ENCODE results near the gene SLC22A16. TPM values are rescaled to one million over a fixed set of nuclear protein-coding genes. Genes with fewer than 3 reads are reported as not detected.

The SLC22A16 gene
- total RNA-seq, 1 experiment from 2014 or later, result not detected

GRCh38 chr6:110517601-110518281, 41.3 kb upstream of the SLC22A16 start:
- H2AFZ ChIP-seq (ENCODE audit: low read length), result peak overlapping the region; percentile 69
- H3K9me2 ChIP-seq (replicated peaks; ENCODE audit: low read length), result no peaks in the 10 kb centered on the region
- H3K9me3 ChIP-seq (ENCODE audit: low read length), result no peaks in the 10 kb centered on the region
- no peaks in the 10 kb centered on the region for H3K79me2 ChIP-seq (ENCODE audit: low read length)
- peak; percentile 72 for ATAC-seq
- intact Hi-C loops (cut with micrococcal nuclease), result loop anchor here (1.0 kb wide), 1 partner anchor 34 kb away; no protein-coding TSS in a partner anchor
- no peaks in the 10 kb centered on the region for H3K36me3 ChIP-seq (ENCODE audit: low read depth, low read length)
- peak overlapping the region; percentile 20 for H3K27ac ChIP-seq (ENCODE audit: low read length)
- CTCF ChIA-PET, result interaction anchor here (0.7 to 1.0 kb wide), 2 partner anchors 359 to 494 kb away, joined by 5 to 7 read pairs; no protein-coding TSS in a partner anchor
- POLR2A ChIA-PET (ENCODE audit: unreplicated experiment), result no interaction called here
- no peaks in the 10 kb centered on the region for H3K27me3 ChIP-seq (ENCODE audit: low read length)
- no peak overlapping the region for H3K9ac ChIP-seq (ENCODE audit: low read length)
- TF ChIP-seq EZH2phosphoT487 (IDR thresholded peaks at IDR 0.05; ENCODE audit: borderline replicate concordance, low read length), result no peak
- no peak for TF ChIP-seq CTCF (conservative IDR thresholded peaks at IDR 0.05; ENCODE audit: low read depth, low read length)
- TF ChIP-seq EZH2 (IDR thresholded peaks at IDR 0.05; ENCODE audit: low read length, unreplicated experiment), result no peak
- H4K20me1 ChIP-seq (ENCODE audit: low read length), result no peaks in the 10 kb centered on the region
- peak; percentile 46 for DNase-seq
- peak overlapping the region; percentile 18; the same call in 1 of the 2 replicates for H3K4me3 ChIP-seq (ENCODE audit: low read length)
- peak overlapping the region; percentile 58 for H3K4me2 ChIP-seq (ENCODE audit: low read length)
- BruUV-seq (replicated peaks), result no TSS peak
- H3K4me1 ChIP-seq (ENCODE audit: insufficient read depth, low read length), result peaks cover 23% of the 10 kb centered on the region
- H3F3A ChIP-seq (ENCODE audit: low read length, unreplicated experiment), result no peaks in the 10 kb centered on the region

GRCh38 chr6:110517034-110517433, 40.6 kb upstream of the SLC22A16 start:
- intact Hi-C loops (cut with micrococcal nuclease), result loop anchor here (1.0 kb wide), 1 partner anchor 34 kb away; no protein-coding TSS in a partner anchor
- H3K9me2 ChIP-seq (replicated peaks; ENCODE audit: low read length), result no peaks in the 10 kb centered on the region
- H3F3A ChIP-seq (ENCODE audit: low read length, unreplicated experiment), result no peaks in the 10 kb centered on the region
- no peaks in the 10 kb centered on the region for H3K27me3 ChIP-seq (ENCODE audit: low read length)
- ATAC-seq (no peak), DNase-seq (peak; percentile 33)
- peaks cover 26% of the 10 kb centered on the region for H3K4me1 ChIP-seq (ENCODE audit: insufficient read depth, low read length)
- H4K20me1 ChIP-seq (ENCODE audit: low read length), result no peaks in the 10 kb centered on the region
- no peaks in the 10 kb centered on the region for H3K36me3 ChIP-seq (ENCODE audit: low read depth, low read length)
- ChIA-PET POLR2A (ENCODE audit: unreplicated experiment) (no interaction called here), CTCF (no interaction called here)
- peak overlapping the region; percentile 20; the same call in 1 of the 2 replicates for H3K27ac ChIP-seq (ENCODE audit: low read length)
- H3K4me3 ChIP-seq (ENCODE audit: low read length), result no peak overlapping the region
- H3K4me2 ChIP-seq (ENCODE audit: low read length), result peak overlapping the region; percentile 58
- no peaks in the 10 kb centered on the region for H3K9me3 ChIP-seq (ENCODE audit: low read length)
- no peak for TF ChIP-seq CTCF (conservative IDR thresholded peaks at IDR 0.05; ENCODE audit: low read depth, low read length)
- no peak for TF ChIP-seq EZH2 (IDR thresholded peaks at IDR 0.05; ENCODE audit: low read length, unreplicated experiment)
- TF ChIP-seq EZH2phosphoT487 (IDR thresholded peaks at IDR 0.05; ENCODE audit: borderline replicate concordance, low read length), result no peak
- no peaks in the 10 kb centered on the region for H3K79me2 ChIP-seq (ENCODE audit: low read length)
- no TSS peak for BruUV-seq (replicated peaks)
- peak overlapping the region; percentile 69; the same call in 1 of the 2 replicates for H2AFZ ChIP-seq (ENCODE audit: low read length)
- no peak overlapping the region for H3K9ac ChIP-seq (ENCODE audit: low read length)

GRCh38 chr6:110514818-110515217, 38.4 kb upstream of the SLC22A16 start:
- TF ChIP-seq CTCF (conservative IDR thresholded peaks at IDR 0.05; ENCODE audit: low read depth, low read length) (no peak), EZH2 (IDR thresholded peaks at IDR 0.05; ENCODE audit: low read length, unreplicated experiment) (no peak), EZH2phosphoT487 (IDR thresholded peaks at IDR 0.05; ENCODE audit: borderline replicate concordance, low read length) (no peak)
- Histone ChIP-seq H2AFZ (ENCODE audit: low read length) (no peak overlapping the region), H3K36me3 (ENCODE audit: low read depth, low read length) (no peaks in the 10 kb centered on the region), H4K20me1 (ENCODE audit: low read length) (no peaks in the 10 kb centered on the region), H3K9ac (ENCODE audit: low read length) (no peak overlapping the region), H3K9me3 (ENCODE audit: low read length) (no peaks in the 10 kb centered on the region), H3F3A (ENCODE audit: low read length, unreplicated experiment) (no peaks in the 10 kb centered on the region), H3K4me1 (ENCODE audit: insufficient read depth, low read length) (peaks cover 43% of the 10 kb centered on the region), H3K27ac (ENCODE audit: low read length) (no peak overlapping the region), H3K4me2 (ENCODE audit: low read length) (no peak overlapping the region), H3K27me3 (ENCODE audit: low read length) (no peaks in the 10 kb centered on the region), H3K9me2 (replicated peaks; ENCODE audit: low read length) (no peaks in the 10 kb centered on the region), H3K79me2 (ENCODE audit: low read length) (no peaks in the 10 kb centered on the region), H3K4me3 (ENCODE audit: low read length) (no peak overlapping the region)
- DNase-seq (no peak), ATAC-seq (no peak)
- CTCF ChIA-PET, result no interaction called here
- intact Hi-C loops (cut with micrococcal nuclease), result no loop called here
- POLR2A ChIA-PET (ENCODE audit: unreplicated experiment), result no interaction called here
- no TSS peak for BruUV-seq (replicated peaks)

All from PC-3 (cell line).